MM.1S (cell line): Measurements from ENCODE around the gene MEGF8.

Experiments used
- DNase-seq: peaks from one replicate; pipeline ENCODE4 v3.0.0-alpha.2; 2015
- H2AFZ ChIP-seq: fragments of 300-600 bp; sonication (generic); 2 replicates; pipeline ENCODE4 v1.6.0; 2016; ENCODE audit warnings: antibody characterized with exemption, low read length
- H3F3A ChIP-seq: fragments of 300-600 bp; sonication (generic); 2 replicates; pipeline ENCODE4 v1.6.1; 2016; ENCODE audit warnings: mild to moderate bottlenecking, antibody characterized with exemption, low read length, moderate library complexity, mixed read lengths; ENCODE audit not compliant: insufficient read depth
- H3K27ac ChIP-seq: fragments of 300-600 bp; sonication (generic); 2 replicates; pipeline ENCODE4 v1.5.1; 2016; ENCODE audit warnings: mild to moderate bottlenecking, low read length
- H3K27me3 ChIP-seq: fragments of 300-600 bp; sonication (generic); replicated peaks from 2 replicates; pipeline ENCODE4 v1.6.0; 2016; ENCODE audit warnings: low read length; ENCODE audit not compliant: insufficient read depth
- H3K36me3 ChIP-seq: fragments of 300-600 bp; sonication (generic); replicated peaks from 2 replicates; pipeline ENCODE4 v1.6.1; 2016; ENCODE audit warnings: mild to moderate bottlenecking, low read length, mixed read lengths; ENCODE audit not compliant: insufficient read depth
- H3K4me1 ChIP-seq: fragments of 300-600 bp; sonication (generic); 2 replicates; pipeline ENCODE4 v1.6.1; 2016; ENCODE audit warnings: low read length, mixed read lengths
- H3K4me2 ChIP-seq: fragments of 300-600 bp; sonication (generic); 2 replicates; pipeline ENCODE4 v1.6.0; 2016; ENCODE audit warnings: low read depth, low read length
- H3K4me3 ChIP-seq: fragments of 300-600 bp; sonication (generic); 2 replicates; pipeline ENCODE4 v1.5.1; 2016; ENCODE audit warnings: low read length, mixed read lengths
- H3K79me2 ChIP-seq: fragments of 300-600 bp; sonication (generic); 2 replicates; pipeline ENCODE4 v1.6.1; 2016; ENCODE audit warnings: mixed run types, low read length, mixed read lengths
- H3K9ac ChIP-seq: fragments of 300-600 bp; sonication (generic); 2 replicates; pipeline ENCODE4 v1.6.1; 2016; ENCODE audit warnings: low read length, mixed read lengths
- H3K9me2 ChIP-seq: fragments of 300-600 bp; sonication (generic); replicated peaks from 2 replicates; pipeline ENCODE4 v1.6.1; 2016; ENCODE audit warnings: mild to moderate bottlenecking, low read length, mixed read lengths; ENCODE audit not compliant: insufficient read depth
- H3K9me3 ChIP-seq: fragments of 300-600 bp; sonication (generic); replicated peaks from 2 replicates; pipeline ENCODE4 v1.6.1; 2016; ENCODE audit warnings: mild to moderate bottlenecking, low read length, mixed read lengths; ENCODE audit not compliant: insufficient read depth
- H4K20me1 ChIP-seq: fragments of 300-600 bp; sonication (generic); 2 replicates; pipeline ENCODE4 v1.6.1; 2016; ENCODE audit warnings: mild to moderate bottlenecking, low read length, moderate library complexity, mixed read lengths; ENCODE audit not compliant: insufficient read depth
- EZH2 ChIP-seq: fragments of 300-600 bp; sonication (generic); optimal IDR thresholded peaks from 2 replicates; pipeline ENCODE3; 2017; ENCODE audit warnings: low read depth, mild to moderate bottlenecking, antibody characterized with exemption, low read length, mixed read lengths
- EZH2phosphoT487 ChIP-seq: fragments of 300-600 bp; sonication (generic); IDR thresholded peaks from 2 replicates; pipeline ENCODE4 v1.6.1; 2018; ENCODE audit warnings: antibody characterized with exemption, low read length
- TF ChIP-seq, protein P1 (sequence below): fragments of 300-600 bp; sonication (generic); IDR thresholded peaks from 2 replicates; pipeline ENCODE4 v1.5.1; 2016; ENCODE audit warnings: antibody characterized with exemption, low read length, mixed read lengths

MEGF8 gene

DNA sequence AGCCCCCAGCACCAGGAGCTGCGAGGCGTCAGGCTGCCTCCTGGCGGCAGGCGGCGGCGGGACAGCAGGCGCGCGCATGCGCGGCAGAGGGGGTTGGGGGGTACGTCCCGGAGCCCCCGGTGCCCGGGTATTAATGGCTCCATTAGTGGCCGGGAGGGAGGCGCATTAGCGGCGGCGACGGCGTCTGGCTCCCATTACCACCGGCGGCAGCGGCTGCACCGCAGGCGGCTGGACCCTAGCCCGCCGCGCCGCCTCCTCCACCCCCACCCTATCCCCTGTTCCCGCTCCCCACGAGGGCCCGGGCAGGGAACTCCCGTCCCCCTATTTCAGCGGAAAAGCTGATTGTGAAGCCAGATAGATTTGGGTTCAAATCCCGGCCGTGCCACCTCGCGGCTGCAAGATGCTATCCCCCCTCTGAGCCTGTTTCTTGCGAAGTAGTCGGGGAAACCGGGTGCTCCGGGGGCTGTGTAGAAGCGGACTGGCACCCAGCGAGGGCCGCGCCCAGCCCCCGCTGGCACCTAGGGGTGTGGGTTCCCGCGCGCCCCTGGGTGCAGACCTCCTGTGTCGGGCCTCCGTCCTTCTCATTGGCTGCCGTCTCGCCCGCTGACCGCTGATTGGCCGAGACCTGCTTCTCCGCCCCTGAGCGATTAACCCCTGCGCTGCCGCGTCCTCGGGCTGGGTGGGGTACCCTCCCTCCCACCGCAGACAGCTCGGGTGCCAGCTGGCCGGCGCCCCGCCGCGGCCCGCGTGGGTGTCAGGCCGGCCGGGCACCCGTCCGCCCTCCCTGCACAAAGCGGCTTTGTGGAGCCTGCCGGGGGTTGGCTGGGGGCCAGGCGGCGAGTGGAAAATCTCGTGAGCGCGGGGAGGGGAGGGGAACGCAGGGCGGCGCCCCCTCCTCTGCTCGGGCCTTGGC lies 45.3 kb upstream of the MEGF8 start:
- Histone ChIP-seq H3K27ac (peak overlapping the region; percentile 24; the same call in 1 of the 2 replicates), H3K79me2 (peaks cover 8% of the 10 kb centered on the region), H3K9me2 (no peaks in the 10 kb centered on the region), H3K4me1 (peaks cover 21% of the 10 kb centered on the region), H3K4me2 (peak overlapping the region; percentile 57), H3K9ac (peak overlapping the region; percentile 75), H4K20me1 (no peaks in the 10 kb centered on the region), H3K9me3 (no peaks in the 10 kb centered on the region), H2AFZ (peak overlapping the region; percentile 53), H3K36me3 (no peaks in the 10 kb centered on the region), H3K4me3 (peak overlapping the region; percentile 90), H3K27me3 (no peaks in the 10 kb centered on the region), H3F3A (peaks cover 9% of the 10 kb centered on the region; the same call in 1 of the 2 replicates)
- TF ChIP-seq, protein P1, sequence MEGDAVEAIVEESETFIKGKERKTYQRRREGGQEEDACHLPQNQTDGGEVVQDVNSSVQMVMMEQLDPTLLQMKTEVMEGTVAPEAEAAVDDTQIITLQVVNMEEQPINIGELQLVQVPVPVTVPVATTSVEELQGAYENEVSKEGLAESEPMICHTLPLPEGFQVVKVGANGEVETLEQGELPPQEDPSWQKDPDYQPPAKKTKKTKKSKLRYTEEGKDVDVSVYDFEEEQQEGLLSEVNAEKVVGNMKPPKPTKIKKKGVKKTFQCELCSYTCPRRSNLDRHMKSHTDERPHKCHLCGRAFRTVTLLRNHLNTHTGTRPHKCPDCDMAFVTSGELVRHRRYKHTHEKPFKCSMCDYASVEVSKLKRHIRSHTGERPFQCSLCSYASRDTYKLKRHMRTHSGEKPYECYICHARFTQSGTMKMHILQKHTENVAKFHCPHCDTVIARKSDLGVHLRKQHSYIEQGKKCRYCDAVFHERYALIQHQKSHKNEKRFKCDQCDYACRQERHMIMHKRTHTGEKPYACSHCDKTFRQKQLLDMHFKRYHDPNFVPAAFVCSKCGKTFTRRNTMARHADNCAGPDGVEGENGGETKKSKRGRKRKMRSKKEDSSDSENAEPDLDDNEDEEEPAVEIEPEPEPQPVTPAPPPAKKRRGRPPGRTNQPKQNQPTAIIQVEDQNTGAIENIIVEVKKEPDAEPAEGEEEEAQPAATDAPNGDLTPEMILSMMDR: peak; percentile 90
- no peak for TF ChIP-seq EZH2phosphoT487
- DNase-seq: peak; percentile 81

DNA sequence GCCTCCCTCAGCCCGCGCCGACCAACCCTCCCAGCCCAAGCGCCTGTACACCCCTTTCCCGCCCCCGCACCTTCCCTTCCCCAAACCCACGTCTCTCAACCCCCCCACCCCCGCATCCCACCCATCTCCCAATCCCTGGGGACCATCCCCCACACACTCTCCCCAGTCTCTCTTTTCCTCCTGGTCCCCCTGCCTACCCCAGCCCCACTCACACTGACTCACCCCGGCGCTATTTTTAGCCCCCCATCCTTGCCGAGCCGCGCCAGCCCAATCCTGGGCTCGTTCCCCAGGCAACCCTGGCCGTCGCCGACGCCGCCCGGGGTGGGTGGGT lies 44.7 kb upstream of the MEGF8 start:
- Histone ChIP-seq H3K36me3 (no peaks in the 10 kb centered on the region), H4K20me1 (no peaks in the 10 kb centered on the region), H3K27ac (no peak overlapping the region), H3K9me3 (no peaks in the 10 kb centered on the region), H3K4me1 (peaks cover 21% of the 10 kb centered on the region), H3K4me2 (peak overlapping the region; percentile 57), H3K27me3 (no peaks in the 10 kb centered on the region), H2AFZ (no peak overlapping the region; the same call in 1 of the 2 replicates), H3K9ac (peak overlapping the region; percentile 75; the same call in 1 of the 2 replicates), H3F3A (peaks cover 9% of the 10 kb centered on the region; the same call in 1 of the 2 replicates), H3K4me3 (peak overlapping the region; percentile 90), H3K79me2 (peaks cover 13% of the 10 kb centered on the region), H3K9me2 (no peaks in the 10 kb centered on the region)
- no peak for DNase-seq
- TF ChIP-seq EZH2: no peak
- TF ChIP-seq, protein P1: no peak
- no peak for TF ChIP-seq EZH2phosphoT487

DNA sequence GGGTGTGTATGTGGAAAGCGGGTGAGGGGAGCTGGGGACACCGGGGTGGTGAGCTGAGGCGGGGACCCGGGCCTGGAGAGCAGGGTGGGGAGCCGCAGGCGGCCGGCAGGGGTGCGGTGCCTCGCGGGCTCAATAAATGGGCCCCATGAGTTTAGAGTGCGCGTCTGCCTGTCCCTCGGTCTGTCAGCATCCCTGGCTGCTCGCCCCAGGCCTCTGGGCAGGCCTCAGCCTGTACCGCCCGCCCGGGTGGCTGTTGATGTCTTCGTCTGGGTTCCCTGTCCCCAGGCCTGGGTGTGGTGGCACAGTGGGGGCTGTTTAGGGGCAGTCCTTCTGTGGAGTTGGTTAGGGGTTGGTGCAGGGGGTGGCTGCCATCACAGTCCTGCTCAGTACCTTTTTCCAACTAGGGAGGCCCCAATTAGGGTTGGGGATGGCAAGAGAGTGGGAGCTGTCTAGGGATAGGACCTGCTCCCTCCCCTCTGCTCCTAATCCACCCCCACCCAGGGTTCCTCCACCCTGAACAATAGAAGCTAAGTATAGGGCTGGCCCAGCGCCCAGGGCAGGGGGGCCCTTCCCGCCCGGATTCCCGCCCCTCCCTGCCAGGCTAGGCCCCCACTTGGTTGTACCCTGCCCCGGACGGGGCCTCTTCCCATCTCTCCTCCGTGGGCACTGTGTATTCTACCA lies 44.1 kb upstream of the MEGF8 start:
- H4K20me1 ChIP-seq: no peaks in the 10 kb centered on the region
- H3K4me2 ChIP-seq: no peak overlapping the region
- TF ChIP-seq EZH2phosphoT487 (no peak), EZH2 (no peak)
- TF ChIP-seq, protein P1: no peak
- peaks cover 9% of the 10 kb centered on the region; the same call in 1 of the 2 replicates for H3F3A ChIP-seq
- H3K9me2 ChIP-seq: no peaks in the 10 kb centered on the region
- no peak overlapping the region for H3K4me3 ChIP-seq
- H2AFZ ChIP-seq: no peak overlapping the region
- peaks cover 21% of the 10 kb centered on the region for H3K4me1 ChIP-seq
- no peak overlapping the region for H3K27ac ChIP-seq
- no peaks in the 10 kb centered on the region for H3K27me3 ChIP-seq
- no peak overlapping the region for H3K9ac ChIP-seq
- H3K79me2 ChIP-seq: peaks cover 18% of the 10 kb centered on the region
- H3K36me3 ChIP-seq: no peaks in the 10 kb centered on the region
- no peaks in the 10 kb centered on the region for H3K9me3 ChIP-seq
- DNase-seq: no peak
